ENCODE results near the gene ZBTB44.
"Not testable (repeated sequence)": the region's sequence is repeated elsewhere in the genome, so short reads cannot be mapped to it uniquely, and the experiment has no call there.

ZBTB44 gene

DNA sequence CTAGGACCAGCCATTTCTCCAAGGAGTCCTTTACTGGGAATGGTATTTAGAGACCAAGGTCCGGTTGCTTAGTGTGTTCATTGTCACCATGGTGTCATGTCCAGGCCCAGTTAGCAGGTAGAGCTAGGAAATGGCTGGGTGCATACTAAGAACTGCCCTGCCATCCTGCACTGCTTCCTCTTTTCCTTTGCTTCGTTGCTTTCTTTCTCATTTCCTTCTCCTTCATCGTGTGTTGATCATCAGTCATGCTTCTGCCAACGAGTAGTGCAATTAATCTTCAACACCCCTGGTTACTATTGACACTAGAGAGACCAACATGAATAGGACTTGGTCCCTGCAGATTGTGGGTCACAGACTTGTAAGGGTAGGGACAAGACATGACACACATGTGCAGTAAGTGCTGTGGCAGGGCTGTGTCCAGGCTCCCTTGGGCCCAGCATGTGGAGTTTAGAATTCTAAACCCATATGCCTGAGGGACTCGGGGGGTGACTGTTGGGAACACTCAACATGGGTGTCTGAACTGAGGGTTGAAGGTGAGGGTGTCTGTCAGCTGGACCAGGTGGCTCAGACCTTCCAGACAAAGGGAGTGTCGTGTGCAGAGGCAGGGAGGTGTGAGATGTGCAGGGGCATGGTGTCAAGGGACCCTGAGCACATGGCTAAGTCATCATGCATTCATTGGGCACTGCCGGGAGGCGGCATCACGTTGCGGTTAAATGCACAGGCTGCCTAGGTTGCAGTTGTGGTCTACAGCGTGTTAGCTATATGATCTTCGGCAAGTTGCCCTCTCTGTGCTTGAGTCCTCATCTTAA lies 112.5 kb downstream of the ZBTB44 start:
- in situ Hi-C loops (cut with MboI; ENCODE audit: low sequenced_read_pairs) = no loop called here

DNA sequence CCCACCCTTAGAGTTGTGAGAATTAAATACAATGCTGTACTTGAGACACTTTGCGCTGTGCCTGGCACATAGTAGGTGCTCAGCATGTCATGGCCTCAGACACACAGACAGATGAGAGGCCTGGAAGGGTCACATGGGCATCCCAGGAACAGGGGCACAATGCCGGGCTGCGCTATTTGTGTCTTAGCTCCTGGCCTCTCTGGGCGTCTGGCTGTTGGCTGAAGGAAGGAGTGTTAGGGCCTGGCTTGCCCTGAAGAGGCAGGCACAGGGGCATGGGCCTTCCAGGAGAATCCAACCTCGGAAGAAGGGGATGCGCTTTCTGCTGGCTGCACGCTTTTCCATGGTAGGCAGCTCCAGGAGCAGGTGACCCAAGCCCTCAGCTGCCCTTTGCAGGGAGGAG lies 113.7 kb downstream of the ZBTB44 start:
- in situ Hi-C loops (cut with MboI; ENCODE audit: low sequenced_read_pairs) = no loop called here

DNA sequence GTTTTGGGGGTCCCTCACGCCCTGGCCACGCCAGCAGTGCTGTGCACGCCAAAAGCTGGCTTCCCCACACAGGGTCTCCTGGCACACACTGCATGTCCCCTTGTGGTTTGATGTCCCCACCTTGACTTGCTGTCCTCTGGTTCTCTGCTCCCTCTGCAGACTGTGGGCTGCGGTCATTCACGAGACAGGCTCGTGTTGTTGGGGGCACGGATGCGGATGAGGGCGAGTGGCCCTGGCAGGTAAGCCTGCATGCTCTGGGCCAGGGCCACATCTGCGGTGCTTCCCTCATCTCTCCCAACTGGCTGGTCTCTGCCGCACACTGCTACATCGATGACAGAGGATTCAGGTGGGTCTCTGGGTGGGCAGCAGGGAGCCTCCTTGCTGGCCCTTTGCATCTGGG lies 114.9 kb downstream of the ZBTB44 start:
- in situ Hi-C loops (cut with MboI; ENCODE audit: low sequenced_read_pairs) = no loop called here

DNA sequence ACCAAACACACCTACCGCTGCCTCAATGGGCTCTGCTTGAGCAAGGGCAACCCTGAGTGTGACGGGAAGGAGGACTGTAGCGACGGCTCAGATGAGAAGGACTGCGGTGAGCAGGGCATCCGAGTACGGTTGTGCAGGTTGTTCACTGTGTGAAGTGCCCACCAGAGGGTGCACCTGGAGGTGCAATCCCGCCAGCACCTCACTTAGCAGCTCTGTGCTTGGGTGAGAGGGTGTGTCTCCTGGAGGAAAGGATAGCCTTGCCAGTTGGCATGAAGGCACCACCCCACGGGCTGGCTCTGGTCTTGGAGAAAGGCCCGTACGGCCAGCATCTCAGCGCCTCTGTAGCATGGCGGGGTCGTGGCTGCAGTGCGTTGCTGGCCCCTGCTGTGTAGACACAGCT lies 115.8 kb downstream of the ZBTB44 start:
- in situ Hi-C loops (cut with MboI; ENCODE audit: low sequenced_read_pairs) = no loop called here

GRCh38 chr11:130198292-130198691 lies 116.4 kb downstream of the ZBTB44 start:
- in situ Hi-C loops (cut with MboI; ENCODE audit: low sequenced_read_pairs) = no loop called here

DNA sequence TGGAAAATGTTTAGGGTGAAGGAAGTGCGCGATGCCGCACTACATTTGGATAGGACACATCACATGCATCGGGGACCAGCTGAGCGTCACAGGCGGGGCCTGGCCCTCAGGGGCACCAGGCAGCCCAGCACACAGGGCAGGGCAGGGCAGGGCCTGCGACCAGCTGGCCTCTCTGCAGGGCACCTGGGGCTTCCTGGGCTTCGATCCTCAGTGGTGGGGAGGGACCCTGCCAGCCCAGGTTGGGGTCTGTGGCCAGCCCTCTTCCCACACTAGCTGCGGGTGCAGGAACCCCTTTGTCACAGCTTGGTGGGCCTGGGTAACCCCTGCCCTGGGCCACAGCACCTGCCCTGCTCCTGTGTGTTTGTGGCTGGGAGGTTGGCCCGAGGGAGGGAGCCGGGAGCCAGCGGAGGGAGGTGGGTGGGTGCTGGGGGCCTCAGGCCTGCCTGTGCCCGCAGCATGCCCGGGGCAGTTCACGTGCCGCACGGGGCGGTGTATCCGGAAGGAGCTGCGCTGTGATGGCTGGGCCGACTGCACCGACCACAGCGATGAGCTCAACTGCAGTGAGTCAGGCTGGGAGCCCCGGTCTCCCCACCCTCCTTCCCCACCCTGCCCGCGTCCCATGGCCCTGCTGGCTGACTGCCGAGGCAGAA lies 117.2 kb downstream of the ZBTB44 start:
- in situ Hi-C loops (cut with MboI; ENCODE audit: low sequenced_read_pairs) = no loop called here

DNA sequence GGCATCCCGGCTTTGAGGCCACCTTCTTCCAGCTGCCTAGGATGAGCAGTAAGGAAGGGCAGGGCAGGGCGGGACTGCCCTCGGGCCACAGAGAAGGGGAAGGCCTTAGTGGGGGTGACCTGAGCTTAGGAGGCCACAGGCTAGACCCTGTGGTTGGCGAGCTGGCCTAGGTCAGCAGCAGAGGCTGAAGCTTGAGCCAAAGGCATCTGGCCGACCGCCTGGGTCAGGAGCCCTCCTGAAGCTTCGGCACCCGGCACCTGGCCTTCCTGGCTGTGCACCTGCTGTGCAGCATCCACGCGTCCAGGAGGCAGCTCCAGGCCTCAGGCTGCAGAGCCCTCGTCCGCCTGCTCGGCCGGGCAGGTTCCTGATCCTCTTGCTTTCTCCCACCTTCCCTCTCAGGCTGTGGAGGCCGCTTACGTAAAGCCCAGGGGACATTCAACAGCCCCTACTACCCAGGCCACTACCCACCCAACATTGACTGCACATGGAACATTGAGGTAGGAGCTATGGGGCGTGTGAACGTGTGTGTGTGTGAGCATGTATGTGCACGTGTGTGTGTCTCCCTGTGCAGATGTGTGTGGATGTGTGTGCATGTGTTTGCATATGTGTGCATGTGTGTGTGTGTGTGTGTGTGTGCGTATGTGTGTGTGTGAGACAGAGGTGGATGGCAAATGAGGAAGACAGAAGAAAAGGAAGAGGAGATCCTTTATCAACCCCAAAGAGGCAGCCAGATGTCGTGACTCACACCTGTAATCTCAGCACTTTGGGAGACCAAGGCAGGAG lies 120.3 kb downstream of the ZBTB44 start:
- in situ Hi-C loops (cut with MboI; ENCODE audit: low sequenced_read_pairs) = no loop called here

DNA sequence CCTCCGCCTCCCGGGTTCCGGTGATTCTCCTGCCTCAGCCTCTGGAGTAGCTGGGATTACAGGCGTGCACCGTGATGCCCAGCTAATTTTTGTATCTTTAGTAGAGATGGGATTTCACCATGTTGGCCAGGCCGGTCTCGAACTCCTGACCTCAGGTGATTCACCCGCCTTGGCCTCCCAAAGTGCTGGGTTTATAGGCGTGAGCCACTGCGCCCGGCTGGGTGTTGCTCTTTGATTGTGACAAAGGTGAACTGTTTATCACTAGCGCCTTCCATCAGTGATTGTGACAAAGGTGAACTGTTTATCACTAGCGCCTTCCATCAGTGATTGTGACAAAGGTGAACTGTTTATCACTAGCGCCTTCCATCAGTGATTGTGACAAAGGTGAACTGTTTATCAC lies 121.2 kb downstream of the ZBTB44 start:
- in situ Hi-C loops (cut with MboI; ENCODE audit: low sequenced_read_pairs) = not testable (repeated sequence)

DNA sequence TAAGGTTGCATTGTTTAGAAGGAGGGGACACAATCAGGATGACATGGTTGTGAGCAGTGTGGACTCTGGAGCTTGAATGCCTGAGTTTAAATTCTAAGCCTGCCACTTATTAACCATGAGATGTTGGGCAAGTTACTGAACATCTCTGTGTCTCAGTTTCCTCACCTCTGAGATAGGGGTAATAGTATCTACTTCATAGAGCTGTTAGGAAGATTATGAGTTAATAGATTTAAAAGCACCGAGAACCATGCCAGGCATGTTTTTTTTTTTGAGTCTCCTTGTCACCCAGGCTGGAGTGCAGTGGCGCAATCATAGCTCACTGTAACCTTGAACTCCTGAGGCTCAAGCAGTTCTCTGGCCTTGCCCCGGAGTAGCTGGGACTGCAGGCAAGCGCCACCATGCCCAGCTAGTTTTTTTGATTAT lies 121.9 kb downstream of the ZBTB44 start:
- in situ Hi-C loops (cut with MboI; ENCODE audit: low sequenced_read_pairs) = no loop called here

DNA sequence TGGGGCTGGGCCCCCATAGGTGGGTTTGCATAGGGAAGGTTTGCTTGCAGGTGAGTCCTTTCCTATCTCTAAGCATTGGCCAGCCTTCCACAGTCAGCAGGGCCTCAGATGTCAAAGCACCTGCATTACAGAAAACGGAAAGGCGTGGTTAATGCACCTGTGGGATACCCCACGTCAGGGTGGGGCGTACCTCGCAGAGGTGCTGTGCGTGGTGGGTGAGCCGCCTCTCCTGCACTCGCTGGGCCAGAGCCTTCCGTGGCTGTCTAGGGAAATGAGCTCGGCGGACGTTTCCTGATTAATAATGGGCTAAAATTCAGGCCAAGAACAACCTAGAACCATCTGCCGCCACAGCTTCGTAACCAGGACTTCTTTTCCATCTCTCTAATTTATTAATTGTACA lies 122.8 kb downstream of the ZBTB44 start:
- in situ Hi-C loops (cut with MboI; ENCODE audit: low sequenced_read_pairs) = no loop called here

- in situ Hi-C loops (cut with MboI; ENCODE audit: low sequenced_read_pairs) = no loop called here
Measured at GRCh38 chr11:130190371-130190881, 124.3 kb downstream of the ZBTB44 start.

GRCh38 chr11:130189492-130190210 lies 125.1 kb downstream of the ZBTB44 start:
- in situ Hi-C loops (cut with MboI; ENCODE audit: low sequenced_read_pairs) = no loop called here

- in situ Hi-C loops (cut with MboI; ENCODE audit: low sequenced_read_pairs) = no loop called here
Measured at GRCh38 chr11:130188585-130189347, 126.0 kb downstream of the ZBTB44 start.

GRCh38 chr11:130188047-130188446 lies 126.7 kb downstream of the ZBTB44 start:
- in situ Hi-C loops (cut with MboI; ENCODE audit: low sequenced_read_pairs) = no loop called here

- in situ Hi-C loops (cut with MboI; ENCODE audit: low sequenced_read_pairs) = no loop called here
Measured at GRCh38 chr11:130187096-130187495, 127.6 kb downstream of the ZBTB44 start.

DNA sequence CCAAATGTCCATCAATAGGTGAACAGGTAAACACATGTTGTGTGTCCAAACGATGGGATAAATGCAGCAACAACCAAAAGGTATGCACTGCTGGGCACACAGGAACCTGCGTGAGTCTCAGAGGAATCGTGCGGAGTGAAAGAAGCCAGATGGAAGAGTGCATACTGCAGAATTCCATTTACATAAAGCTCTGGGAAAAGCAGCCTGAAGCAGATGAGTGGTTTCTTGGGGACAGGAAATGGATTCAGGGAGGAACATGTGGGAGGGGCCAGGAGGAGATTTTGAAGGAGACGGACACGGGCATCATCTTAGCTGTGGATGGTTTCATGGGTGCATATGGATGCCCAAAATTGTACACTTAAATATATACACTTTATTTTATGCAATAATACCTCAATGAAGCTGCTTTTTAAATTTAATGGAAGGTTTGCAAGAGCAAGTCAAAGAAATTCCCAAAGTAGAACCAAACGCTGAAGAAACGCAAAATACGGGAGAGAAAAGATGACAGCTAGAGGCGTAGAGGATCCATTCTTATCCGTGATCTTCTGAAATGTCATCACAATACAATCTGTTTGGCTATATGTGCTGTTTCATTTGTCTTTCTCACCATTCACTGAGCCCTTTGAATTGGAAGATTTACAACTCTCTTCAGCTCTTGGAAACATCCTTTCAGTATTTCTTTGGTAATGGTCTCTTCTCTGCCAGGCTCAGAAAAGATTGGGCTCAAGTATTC lies 130.7 kb downstream of the ZBTB44 start:
- in situ Hi-C loops (cut with MboI; ENCODE audit: low sequenced_read_pairs) = no loop called here

GRCh38 chr11:130181295-130182272 lies 133.1 kb downstream of the ZBTB44 start:
- in situ Hi-C loops (cut with MboI; ENCODE audit: low sequenced_read_pairs) = no loop called here

- in situ Hi-C loops (cut with MboI; ENCODE audit: low sequenced_read_pairs) = no loop called here
Measured at GRCh38 chr11:130180896-130181294, 133.8 kb downstream of the ZBTB44 start.
